T-helper 2 cell (primary cell): ENCODE data around the gene SETD1B.
"Not testable (repeated sequence)": the region's sequence is repeated elsewhere in the genome, so short reads cannot be mapped to it uniquely, and the experiment has no call there.

Experiments
- DNase-seq, 5 experiments: peaks; one replicate each; pipeline versions ENCODE4 v3.0.0 to v3.0.0-alpha.2; 2012 to 2022

The SETD1B gene

DNA sequence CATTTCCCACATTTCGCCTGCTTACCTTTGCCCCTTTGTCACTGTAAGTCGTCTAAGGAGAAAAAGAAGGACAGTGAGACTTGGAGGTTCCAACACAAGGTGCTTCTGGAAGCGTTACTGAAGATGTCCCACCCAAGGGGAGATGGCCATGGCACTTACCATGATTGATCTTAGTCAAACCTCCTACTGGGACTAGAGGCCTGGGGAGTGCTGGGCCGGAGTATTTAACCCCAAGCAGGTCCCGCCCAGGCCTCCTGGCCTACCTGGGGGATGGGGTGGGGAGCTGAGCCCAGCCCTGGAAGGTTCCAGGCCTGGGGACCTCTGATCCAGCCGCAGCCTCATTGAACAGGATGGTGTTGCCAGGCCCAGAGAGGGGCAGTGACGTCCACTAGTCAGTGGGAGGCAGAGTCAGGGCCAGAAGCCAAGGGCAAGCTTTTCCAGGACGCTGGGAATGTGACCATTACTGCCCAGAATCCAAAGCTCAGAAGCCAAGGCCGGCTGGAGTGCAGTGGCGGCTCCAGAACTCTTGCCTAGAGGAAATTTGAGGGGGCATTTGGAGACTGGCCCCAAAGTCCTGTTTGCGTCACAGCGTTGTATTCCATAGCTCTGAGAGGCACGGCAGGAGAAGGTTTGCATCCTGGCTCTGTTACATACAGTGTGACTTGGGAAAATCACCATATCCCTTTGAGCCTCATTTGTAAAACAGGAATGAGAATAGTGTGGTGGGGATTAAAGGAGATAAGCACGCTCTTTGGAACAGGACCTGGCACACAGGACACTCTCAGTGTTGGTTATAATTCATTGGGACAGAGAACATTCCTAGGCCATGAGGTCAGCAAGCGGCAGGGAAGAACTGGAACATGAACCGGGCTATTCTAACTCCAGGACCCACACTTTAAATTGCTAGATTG is 55.1 kb downstream of the SETD1B start, which contains the start of gene HPD:
TSS of gene HPD (minus strand) at position 198 of the 911 bp plus-strand sequence. CDS start at position 162, 36 bp downstream.
- DNase-seq = no peak

DNA sequence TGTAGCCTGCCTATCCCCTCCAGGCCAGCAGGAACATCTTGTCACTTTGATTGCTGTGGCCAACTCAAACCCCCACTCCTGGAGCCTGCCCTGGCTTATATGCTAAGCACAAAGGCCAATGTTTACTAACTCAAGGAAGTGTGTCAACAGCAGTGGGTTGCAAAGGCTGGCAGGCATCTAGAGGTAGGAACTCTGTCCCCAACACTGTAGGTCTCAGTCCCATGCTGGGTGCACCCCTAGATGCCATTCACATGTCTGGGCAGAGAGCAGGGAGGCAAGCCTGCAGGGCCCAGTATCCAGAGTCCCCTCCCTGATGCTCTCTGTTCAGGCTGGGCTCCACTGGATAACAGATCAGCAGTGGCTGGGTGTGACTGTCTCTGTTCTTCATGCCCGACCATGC is 56.4 kb downstream of the SETD1B start:
- DNase-seq = no peak

DNA sequence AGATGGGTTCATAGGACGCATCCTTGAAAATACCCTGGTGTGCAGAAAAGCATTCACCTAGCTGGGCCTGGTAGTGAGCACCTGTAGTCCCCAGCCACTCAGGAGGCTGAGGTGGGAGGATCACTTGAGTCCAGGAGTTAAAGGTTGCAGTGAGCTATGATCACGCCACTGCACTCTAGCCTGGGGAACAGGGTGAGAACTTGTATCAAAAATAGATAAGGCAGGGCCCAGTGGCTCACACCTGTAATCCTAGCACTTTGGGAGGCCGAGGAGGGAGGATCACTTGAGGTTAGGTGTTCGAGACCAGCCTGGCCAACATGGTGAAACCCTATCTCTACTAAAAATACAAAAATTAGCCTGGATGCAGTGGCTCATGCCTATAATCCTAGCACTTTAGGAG is 56.9 kb downstream of the SETD1B start:
- not testable (repeated sequence) for DNase-seq

DNA sequence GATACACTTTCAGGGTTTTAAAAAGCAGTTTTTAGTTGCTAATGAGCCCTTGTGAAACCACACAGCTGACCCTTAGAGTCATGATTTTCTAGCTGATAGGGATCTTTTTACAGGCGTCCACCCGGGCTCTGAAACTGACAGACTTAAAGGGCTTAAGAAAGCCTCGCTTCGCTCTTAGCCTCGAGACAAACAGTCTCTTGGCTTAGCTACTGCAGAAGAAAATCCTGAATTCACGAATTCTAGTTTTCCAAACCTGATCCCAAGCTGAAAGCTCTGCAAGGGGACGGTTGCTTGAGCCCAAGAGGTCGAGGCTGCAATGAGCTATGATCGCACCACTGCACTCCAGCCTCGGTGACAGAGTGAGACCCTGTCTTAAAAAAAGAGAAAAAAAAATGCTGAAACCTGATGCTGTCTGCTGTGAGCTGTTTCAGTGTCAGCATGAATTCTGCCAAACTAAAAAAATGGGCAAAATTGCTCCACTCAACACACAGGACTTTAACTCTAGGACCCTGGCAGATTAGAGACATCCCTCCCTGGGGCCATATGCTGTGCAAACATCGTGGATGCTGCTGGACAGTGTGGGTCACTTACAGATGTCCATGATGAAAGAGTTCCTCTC is 57.9 kb downstream of the SETD1B start:
- DNase-seq = no peak

DNA sequence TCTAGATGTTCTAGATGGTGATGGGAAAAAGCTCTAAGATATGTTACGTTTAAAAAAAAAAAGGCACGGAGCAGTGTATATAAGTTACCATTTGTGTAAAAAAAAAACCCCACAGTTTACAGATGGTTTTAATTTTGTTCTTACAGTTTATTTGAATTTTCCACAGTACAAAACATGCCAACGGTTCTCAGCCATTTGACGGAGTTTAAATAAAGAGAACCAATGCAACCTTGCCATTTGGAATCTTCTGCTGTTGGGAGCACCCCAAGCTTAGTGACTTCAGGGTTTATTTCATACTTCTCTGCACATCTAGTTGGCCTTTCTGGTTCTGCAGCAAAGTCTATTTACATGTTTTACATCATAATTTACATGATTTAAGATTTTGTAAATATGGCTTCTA is 62.5 kb downstream of the SETD1B start:
- DNase-seq = no peak

DNA sequence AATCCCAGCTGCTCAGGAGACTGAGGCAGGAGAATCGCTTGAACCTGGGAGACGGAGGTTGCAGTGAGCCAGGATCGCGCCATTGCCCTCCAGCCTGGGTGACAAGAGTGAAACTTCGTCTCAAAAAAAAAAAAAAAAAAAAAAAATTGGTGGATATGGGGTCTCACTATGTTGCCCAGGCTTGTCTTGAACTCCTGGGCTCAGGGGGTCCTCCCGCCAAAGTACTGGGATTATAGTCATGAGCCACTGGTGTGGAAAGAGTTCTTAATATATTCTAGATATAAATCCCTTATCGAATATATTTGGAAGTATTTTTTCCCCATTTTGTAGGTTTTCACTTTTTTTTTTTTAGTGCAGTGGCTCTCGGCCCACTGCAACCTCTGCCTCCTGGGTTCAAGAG is 65.4 kb downstream of the SETD1B start:
- DNase-seq = not testable (repeated sequence)

DNA sequence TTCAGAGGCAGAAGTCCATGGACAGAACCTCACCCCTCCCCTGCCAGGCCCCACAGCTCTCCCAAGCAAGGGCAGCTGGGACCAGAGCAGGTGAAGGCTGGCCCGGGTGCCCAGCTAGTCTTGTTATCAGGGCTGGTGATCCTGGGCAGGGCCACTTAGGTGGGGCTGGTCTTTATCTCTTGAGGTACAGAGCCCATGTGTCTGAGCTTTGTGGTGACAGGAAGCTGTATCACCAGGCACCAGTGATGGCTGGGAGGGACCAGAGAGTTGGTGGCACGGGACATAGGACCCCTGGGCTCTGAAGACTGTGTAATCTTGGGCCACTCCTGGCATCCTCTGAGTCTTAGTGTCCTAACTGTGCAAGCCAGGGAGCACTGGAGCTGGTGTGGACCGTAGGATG is 67.7 kb downstream of the SETD1B start:
- DNase-seq = no peak

DNA sequence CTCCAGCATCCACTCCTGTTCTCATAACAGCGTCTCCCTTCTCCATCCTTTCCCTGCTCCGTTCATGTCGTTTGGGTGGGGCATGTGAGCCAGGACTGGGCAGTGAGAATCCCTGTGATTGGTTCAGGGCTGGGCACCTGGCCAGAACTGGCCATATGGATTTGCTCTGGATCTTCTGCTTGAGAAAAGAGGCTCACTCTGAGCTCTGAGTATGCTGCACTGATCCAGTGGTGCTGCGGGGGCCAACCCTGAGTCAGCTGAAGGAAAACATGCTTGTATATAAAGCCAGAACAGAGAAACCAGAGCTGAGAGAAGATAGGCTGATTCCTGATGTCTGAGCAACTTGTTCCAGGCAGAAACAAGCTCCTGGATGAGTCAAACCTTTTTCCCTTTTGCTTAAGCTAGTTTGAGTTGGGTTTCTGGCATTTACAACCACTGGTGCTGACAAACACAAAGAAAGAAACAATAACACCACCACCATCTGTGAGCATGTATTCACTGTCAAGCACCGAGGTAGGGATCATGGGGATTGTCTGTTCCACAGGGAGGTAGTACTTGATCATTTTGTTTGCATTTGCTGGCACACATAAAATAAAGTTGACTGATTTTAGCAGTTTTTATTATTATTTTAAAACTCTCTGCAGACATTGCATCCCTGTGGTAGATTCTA is 68.9 kb downstream of the SETD1B start:
- no peak for DNase-seq

DNA sequence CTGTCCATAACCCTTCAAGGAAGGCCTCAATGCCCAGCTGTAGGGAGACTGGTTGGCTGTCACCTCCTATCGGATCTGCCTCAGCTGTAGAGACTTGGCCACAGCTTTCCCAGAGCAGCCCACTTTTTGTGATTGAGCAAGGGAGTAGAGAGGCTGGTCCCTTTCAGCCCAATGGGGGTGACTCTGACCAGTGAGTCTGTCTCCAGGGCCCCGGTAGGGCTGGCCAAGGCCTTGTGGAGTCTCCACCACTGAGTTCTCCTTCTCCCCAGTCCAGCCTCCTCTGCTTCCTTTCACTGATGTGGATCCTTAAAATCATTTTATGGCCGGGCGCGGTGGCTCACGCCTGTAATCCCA is 69.4 kb downstream of the SETD1B start:
- no peak for DNase-seq

DNA sequence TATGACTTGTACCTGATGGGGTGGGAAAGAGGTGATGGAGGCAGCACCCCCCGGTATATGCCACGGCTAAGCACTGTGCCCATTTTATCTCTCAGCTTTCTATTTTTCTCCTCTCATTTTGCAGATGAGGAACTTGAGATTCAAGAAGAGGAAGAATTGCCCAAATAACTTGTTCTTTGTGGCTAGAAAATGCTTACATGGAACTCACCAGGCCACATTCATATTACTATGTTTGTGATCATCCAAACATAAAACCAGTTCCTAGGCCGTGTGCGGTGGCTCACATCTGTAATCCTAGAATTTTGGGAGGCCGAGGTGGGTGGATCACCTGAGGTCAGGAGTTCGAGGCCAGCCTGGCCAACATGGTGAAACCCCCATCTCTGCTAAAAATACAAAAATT is 70.3 kb downstream of the SETD1B start:
- DNase-seq = no peak

DNA sequence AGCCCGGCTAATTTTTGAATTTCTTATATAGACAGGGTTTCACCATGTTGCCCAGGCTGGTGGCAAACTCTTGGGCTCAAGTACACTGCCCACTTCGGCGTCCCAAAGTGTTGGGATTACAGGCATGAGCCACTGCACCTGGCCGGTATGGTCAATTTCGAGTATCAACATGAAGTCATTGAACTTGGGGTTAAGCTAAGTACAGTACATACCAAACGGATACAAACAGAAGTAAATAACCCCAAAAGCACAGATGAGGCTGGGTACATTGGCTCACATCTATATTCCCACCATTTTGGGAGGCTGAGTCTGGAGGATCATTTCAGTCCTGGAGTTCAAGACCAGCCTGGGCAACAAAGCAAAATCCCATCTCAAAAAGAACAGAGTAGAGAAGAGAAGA is 71.8 kb downstream of the SETD1B start:
- no peak for DNase-seq

DNA sequence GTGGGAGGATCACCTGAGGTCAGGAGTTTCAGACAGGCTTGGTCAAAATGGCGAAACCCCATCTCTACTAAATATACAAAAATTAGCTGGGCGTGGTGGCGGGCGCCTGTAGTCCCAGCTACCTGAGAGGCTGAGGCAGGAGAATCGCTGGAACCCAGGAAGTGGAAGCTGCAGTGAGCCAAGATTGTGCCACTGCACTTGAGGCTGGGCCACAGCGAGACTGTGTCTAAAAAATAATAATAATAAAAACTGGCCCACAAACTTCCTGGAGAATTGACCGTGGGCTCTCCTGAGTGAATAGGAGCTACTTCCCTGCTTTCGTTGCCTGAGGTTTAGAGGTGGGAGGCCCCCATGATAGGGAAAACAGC is 72.3 kb downstream of the SETD1B start:
- not testable (repeated sequence) for DNase-seq
